GM12878 (cell line): ENCODE data around the gene HERC5. TPM values are rescaled to one million over a fixed set of nuclear protein-coding genes. Genes with fewer than 3 reads are reported as not detected.

Source experiments
- ATAC-seq: fragments of 200-7000 bp; cut with Tn5 transposase; 3 replicates; pipeline ENCODE4 v1.9.1; 2020; ENCODE audit warnings: mild to moderate bottlenecking, moderate library complexity
- BruUV-seq: library from RNA; stranded (reverse); fragments of 400-500 nt; replicated peaks from 2 replicates; lab custom pipeline; 2021; lab: Mats Ljungman, UMichigan
- CTCF ChIA-PET: fragments of 300-600 bp; sonication (Branson Sonifier 250); formaldehyde crosslinking; extraction: SDS; loops from one replicate; lab custom pipeline; 2021; ENCODE audit warnings: inconsistent platforms; lab: Yijun Ruan, JAX
- POLR2A ChIA-PET: fragments of 350-600 bp; formaldehyde crosslinking; extraction: SDS; loops from one replicate; lab custom pipeline; 2021; ENCODE audit warnings: inconsistent platforms; lab: Charles Lee
- RAD21 ChIA-PET: fragments of 300-600 bp; sonication (Branson Sonifier 250); formaldehyde crosslinking; loops from one replicate; lab custom pipeline; 2023; ENCODE audit warnings: antibody characterized with exemption; ENCODE audit not compliant: unreplicated experiment; lab: Charles Lee
- SMC1A ChIA-PET: fragments of 300-600 bp; sonication (Branson Sonifier 250); formaldehyde crosslinking; loops from one replicate; lab custom pipeline; 2023; ENCODE audit not compliant: unreplicated experiment, uncharacterized antibody; lab: Charles Lee
- DNase-seq: peaks from one replicate; pipeline ENCODE4 v3.0.0-alpha.2; 2011; ENCODE audit warnings: low read depth, low spot score
- FAIRE-seq: peaks from 3 replicates; lab custom pipeline; 2011; peaks lifted over from hg19 to GRCh38; lab: Jason Lieb, UNC
- H2AFZ ChIP-seq: 2 replicates; pipeline ENCODE4 v1.6.0; 2011; ENCODE audit warnings: low read depth, low read length, control low read depth; ENCODE audit not compliant: control insufficient read depth
- H3K27ac ChIP-seq: 2 replicates; pipeline ENCODE4 v1.5.1; 2011; ENCODE audit warnings: control low read depth; ENCODE audit not compliant: control insufficient read depth, insufficient read depth
- H3K27me3 ChIP-seq, 2 experiments: replicated peaks in 1 of 2; 2 replicates each; pipeline versions ENCODE4 v1.6.0 to v1.6.1; 2011; ENCODE audit warnings: low read length in 1 of 2; ENCODE audit not compliant: control insufficient read depth in 2 of 2, insufficient read depth in 2 of 2
- H3K36me3 ChIP-seq, 2 experiments: 2 replicates each; pipeline ENCODE4 v1.5.1; 2011; ENCODE audit warnings: low read length in 1 of 2; ENCODE audit not compliant: control insufficient read depth in 2 of 2, insufficient read depth in 2 of 2
- H3K4me1 ChIP-seq: 2 replicates; pipeline ENCODE4 v1.6.1; 2011; ENCODE audit warnings: mild to moderate bottlenecking, low read length, moderate library complexity, mixed read lengths; ENCODE audit not compliant: control insufficient read depth, insufficient read depth
- H3K4me2 ChIP-seq: 2 replicates; pipeline ENCODE4 v1.6.0; 2011; ENCODE audit warnings: control low read depth; ENCODE audit not compliant: control insufficient read depth, insufficient read depth
- H3K4me3 ChIP-seq: fragments of 200-600 bp; sonication (generic); 2 replicates; pipeline ENCODE4 v1.5.1; 2016
- H3K79me2 ChIP-seq: 2 replicates; pipeline ENCODE4 v1.6.0; 2011; ENCODE audit warnings: low read length; ENCODE audit not compliant: control insufficient read depth, insufficient read depth
- H3K9ac ChIP-seq: 2 replicates; pipeline ENCODE4 v1.8.0; 2011; ENCODE audit warnings: low read length, control low read depth, mixed read lengths; ENCODE audit not compliant: control insufficient read depth, insufficient read depth
- H3K9me3 ChIP-seq: replicated peaks from 3 replicates; pipeline ENCODE4 v1.5.1; 2011; ENCODE audit warnings: mild to moderate bottlenecking, low read length; ENCODE audit not compliant: control insufficient read depth, insufficient read depth
- H4K20me1 ChIP-seq: 2 replicates; pipeline ENCODE4 v1.6.0; 2011; ENCODE audit not compliant: control insufficient read depth, insufficient read depth
- CHD1 ChIP-seq: IDR thresholded peaks from 2 replicates; pipeline ENCODE4 v1.6.1; 2012; ENCODE audit warnings: low read depth, low read length, improper control_type of control experiment
- POLR2AphosphoS5 ChIP-seq: IDR thresholded peaks from 2 replicates; pipeline ENCODE4 v1.6.1; 2011; ENCODE audit warnings: mild to moderate bottlenecking, low read length, inconsistent platforms
- WGBS: methylation state at CpG from one replicate; pipeline ENCODE4 v1.1.6; 2016; ENCODE audit warnings: low lambda C conversion rate; ENCODE audit not compliant: insufficient replicate concordance, insufficient coverage; ENCODE audit errors: missing lambda C conversion rate; 5-methylcytosine and 5-hydroxymethylcytosine counted together
- in situ Hi-C: fragments of 300-500 bp; cut with MboI; formaldehyde crosslinking; loops from 9 replicates; pipeline ENCODE4 v1.14.3; 2018; ENCODE audit warnings: mixed read lengths
- intact Hi-C: fragments of 100-400 bp; cut with micrococcal nuclease; formaldehyde crosslinking; loops from one replicate; pipeline ENCODE4 v1.14.2; 2022; ENCODE audit not compliant: unreplicated experiment
- polyA plus RNA-seq, 11 experiments: library from polyadenylated mRNA; depleted of rRNA in 4 of 11; unstranded in 6 of 11; stranded (reverse) in 5 of 11; fragments of >200 nt; fragmentation: Nextera tagmentation in 4 of 11; fragmentation: Illumina TruSeq in 1 of 11; extraction: Ambion mirVana in 4 of 11; extraction: Trizol in 1 of 11; gene quantifications; 1 replicate in 1 of 11; 2 replicates in 10 of 11; pipeline versions ENCODE4 v1.2.1 to v1.2.3, GENCODE V29; 2011 to 2016; ENCODE audit warnings: inconsistent platforms in 2 of 11, missing spikeins in 2 of 11, low read depth in 1 of 11
- total RNA-seq, 4 experiments: library from RNA; depleted of rRNA in 3 of 4; stranded (reverse); fragments of >200 nt in 3 of 4; fragmentation: Illumina TruSeq in 1 of 4; extraction: Trizol in 1 of 4; gene quantifications; 2 replicates each; pipeline versions ENCODE4 v1.2.1 to v1.2.3, GENCODE V29; 2013 to 2021

HERC5 gene
- total and polyA plus RNA-seq, 10 of the 15 experiments (the other 5 are each of a cell fraction or from before 2014, with no cell fraction given) = 12.5 to 60.7 (median 25.1) TPM

DNA sequence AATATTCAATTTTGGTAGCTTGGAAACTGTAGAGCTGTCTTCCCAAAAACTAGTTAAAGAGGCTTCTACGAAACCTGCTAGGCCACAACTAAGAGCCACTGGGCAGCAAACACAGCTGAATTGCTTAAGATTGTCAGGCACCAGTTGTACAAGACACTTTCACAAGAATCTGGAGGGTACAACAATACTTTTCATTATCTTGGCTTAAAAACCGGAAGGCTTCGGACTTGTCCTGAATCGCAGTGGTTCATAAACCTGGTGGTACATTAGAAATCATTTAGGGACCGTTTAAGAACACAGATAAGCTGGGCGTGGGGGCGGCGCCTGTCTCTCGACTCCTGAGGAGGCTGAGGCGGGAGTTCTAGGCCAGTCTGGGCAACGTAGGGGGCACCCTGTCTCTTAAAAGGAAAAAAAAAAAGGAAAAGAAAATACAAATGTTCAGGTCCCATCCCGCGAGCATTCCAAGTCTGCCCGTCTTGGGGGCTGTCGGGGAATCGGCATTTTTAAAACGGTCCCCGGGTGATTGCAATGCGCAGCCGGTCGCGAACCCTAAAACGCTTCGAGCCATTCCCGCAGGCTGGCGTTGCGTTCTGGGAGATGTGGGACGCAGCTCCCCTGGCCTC lies 65.9 kb downstream of the HERC5 start:
- WGBS = under 1% methylated on average over 28 of the region's 28 CpGs
- Histone ChIP-seq H2AFZ (peak overlapping the region; percentile 66), H3K27me3 (no peaks in the 10 kb centered on the region), H3K27ac (peak overlapping the region; percentile 67), H3K4me2 (peak overlapping the region; percentile 84), H3K4me1 (peaks cover 25% of the 10 kb centered on the region), H3K9ac (peak overlapping the region; percentile 93), H3K79me2 (peaks cover 31% of the 10 kb centered on the region)
- POLR2A ChIA-PET = interaction anchor here (0.6 to 1.8 kb wide), 6 partner anchors 16 to 244 kb away, joined by 3 to 5 read pairs (median 3); partner anchors contain the start of gene HERC6
- CTCF ChIA-PET = interaction anchor here (0.7 to 5.5 kb wide), 12 partner anchors 7 to 501 kb away, joined by 3 to 47 read pairs (median 6); partner anchors contain the start of gene HERC6
- ATAC-seq (peak; percentile 57), FAIRE-seq (peak; percentile 35), DNase-seq (no peak)
- RAD21 ChIA-PET = interaction anchor here (0.9 to 2.9 kb wide), 10 partner anchors 9 to 501 kb away, joined by 3 to 14 read pairs (median 3); partner anchors contain the start of genes HERC5 and PPM1K
- SMC1A ChIA-PET = interaction anchor here (0.8 to 4.2 kb wide), 10 partner anchors 15 to 500 kb away, joined by 3 to 25 read pairs (median 3); partner anchors contain the start of gene PPM1K
- in situ Hi-C loops = loop anchor here (25.0 kb wide), 1 partner anchor 836 kb away; no protein-coding TSS in a partner anchor
- intact Hi-C loops = loop anchor here (2.0 to 10.0 kb wide), 2 partner anchors 238 to 592 kb away; partner anchors contain the start of genes PPM1K and TIGD2
- BruUV-seq = no TSS peak
- TF ChIP-seq CHD1 = 0 out of 2 replicates have a peak, but pooled peaks have one; percentile 38
- TF ChIP-seq POLR2AphosphoS5 = no peak
- TF ChIP-seq, all 136 proteins: peak for 1
- Histone ChIP-seq H3K9me3 (no peaks in the 10 kb centered on the region), H4K20me1 (no peaks in the 10 kb centered on the region), H3K4me3 (peak overlapping the region; percentile 71), H3K36me3 (peaks cover 0 to 20% of the 10 kb centered on the region in 2 experiments; a peak in 2 of 4 replicates)
